HG02642 (cell line): Measurements from ENCODE around the gene OR52H1.
A peak's percentile ranks its signal among the peaks of the same experiment; 100 is the strongest.
"Not testable (repeated sequence)": the region's sequence is repeated elsewhere in the genome, so short reads cannot be mapped to it uniquely, and the experiment has no call there.

Experiments
- ATAC-seq: cut with Tn5 transposase; IDR thresholded peaks from one replicate; pipeline ENCODE4 v1.9.1; 2021; ENCODE audit warnings: mild to moderate bottlenecking; ENCODE audit not compliant: unreplicated experiment, poor library complexity

The OR52H1 gene

GRCh38 chr11:5548440-5548839, at the start of gene OR52H1:
Gene OR52H1, minus strand, starts transcription at chr11:5548540. Its CDS starts 3,035 bp downstream, at chr11:5545505.
- no peak for ATAC-seq

GRCh38 chr11:5597953-5598352, 49.6 kb upstream of the OR52H1 start:
- no peak for ATAC-seq

GRCh38 chr11:5596607-5597201, 48.4 kb upstream of the OR52H1 start, which contains the start of gene TRIM6:
Gene TRIM6, plus strand, starts transcription at chr11:5596637. Its CDS starts 261 bp downstream, at chr11:5596898.
- ATAC-seq, result peak; percentile 60

GRCh38 chr11:5593146-5593545, 44.8 kb upstream of the OR52H1 start:
- no peak for ATAC-seq

- no peak for ATAC-seq
Measured at GRCh38 chr11:5592615-5593014, 44.3 kb upstream of the OR52H1 start.

- ATAC-seq, result no peak
Measured at GRCh38 chr11:5591613-5592012, 43.3 kb upstream of the OR52H1 start.

- not testable (repeated sequence) for ATAC-seq
Measured at GRCh38 chr11:5589906-5590305, 41.6 kb upstream of the OR52H1 start.

GRCh38 chr11:5584458-5584857, 36.1 kb upstream of the OR52H1 start:
- not testable (repeated sequence) for ATAC-seq

- ATAC-seq, result no peak
Measured at GRCh38 chr11:5581014-5581413, 32.7 kb upstream of the OR52H1 start.

GRCh38 chr11:5580577-5580976, 32.2 kb upstream of the OR52H1 start, which contains the start of gene OR52B6:
Gene OR52B6, plus strand, starts transcription at chr11:5580877. Its CDS starts 0 bp downstream, at chr11:5580877.
- ATAC-seq, result no peak

GRCh38 chr11:5577101-5577500, 28.8 kb upstream of the OR52H1 start:
- no peak for ATAC-seq

GRCh38 chr11:5575152-5575551, 26.8 kb upstream of the OR52H1 start:
- no peak for ATAC-seq

- no peak for ATAC-seq
Measured at GRCh38 chr11:5574654-5575053, 26.3 kb upstream of the OR52H1 start.

GRCh38 chr11:5564259-5565019, 16.1 kb upstream of the OR52H1 start:
- ATAC-seq, result no peak

- ATAC-seq, result no peak
Measured at GRCh38 chr11:5557751-5558150, 9.4 kb upstream of the OR52H1 start.

GRCh38 chr11:5556596-5557188, 8.4 kb upstream of the OR52H1 start:
- ATAC-seq, result no peak

- ATAC-seq, result no peak
Measured at GRCh38 chr11:5553343-5553742, 5.0 kb upstream of the OR52H1 start.

- no peak for ATAC-seq
Measured at GRCh38 chr11:5550440-5551095, 2.2 kb upstream of the OR52H1 start.

- ATAC-seq, result peak; percentile 75
Measured at GRCh38 chr11:5547982-5548381, 358 bp downstream of the OR52H1 start.

GRCh38 chr11:5546457-5546856, 1.9 kb downstream of the OR52H1 start:
- no peak for ATAC-seq

- no peak for ATAC-seq
Measured at GRCh38 chr11:5541427-5541826, 6.9 kb downstream of the OR52H1 start.
